Kidney epithelial cell (primary cell): ENCODE measurements around the gene MB21D2. TPM values are rescaled to one million over a fixed set of nuclear protein-coding genes. Genes with fewer than 3 reads are reported as not detected.

ENCODE experiments used
- DNase-seq: peaks from one replicate; pipeline ENCODE4 v3.0.0-alpha.2; 2010; ENCODE audit warnings: low read depth
- H3K27me3 ChIP-seq: 2 replicates; pipeline ENCODE4 v1.6.0; 2011; ENCODE audit warnings: low read length; ENCODE audit not compliant: control insufficient read depth, insufficient read depth
- H3K36me3 ChIP-seq: 2 replicates; pipeline ENCODE4 v1.5.1; 2011; ENCODE audit warnings: low read length; ENCODE audit not compliant: control insufficient read depth, insufficient read depth
- H3K4me3 ChIP-seq: 2 replicates; pipeline ENCODE4 v1.5.1; 2011; ENCODE audit warnings: low read depth, mild to moderate bottlenecking, control low read depth, low read length
- CTCF ChIP-seq: IDR thresholded peaks from 2 replicates; pipeline ENCODE4 v1.5.1; 2011; ENCODE audit warnings: mild to moderate bottlenecking, moderate library complexity, low read length, control low read depth, inconsistent platforms; ENCODE audit not compliant: insufficient read depth, poor library complexity, severe bottlenecking
- total RNA-seq: library from RNA; depleted of rRNA; stranded (reverse); fragments of >200 nt; gene quantifications from 2 replicates; pipeline ENCODE4 v1.2.3, GENCODE V29; 2015

MB21D2 gene
- total RNA-seq, 1 donor from 2014 or later = 18.9 TPM

- no peak for DNase-seq
These were observed 2.8 kb upstream of the MB21D2 start for GRCh38 chr3:192920411-192920810.

DNA sequence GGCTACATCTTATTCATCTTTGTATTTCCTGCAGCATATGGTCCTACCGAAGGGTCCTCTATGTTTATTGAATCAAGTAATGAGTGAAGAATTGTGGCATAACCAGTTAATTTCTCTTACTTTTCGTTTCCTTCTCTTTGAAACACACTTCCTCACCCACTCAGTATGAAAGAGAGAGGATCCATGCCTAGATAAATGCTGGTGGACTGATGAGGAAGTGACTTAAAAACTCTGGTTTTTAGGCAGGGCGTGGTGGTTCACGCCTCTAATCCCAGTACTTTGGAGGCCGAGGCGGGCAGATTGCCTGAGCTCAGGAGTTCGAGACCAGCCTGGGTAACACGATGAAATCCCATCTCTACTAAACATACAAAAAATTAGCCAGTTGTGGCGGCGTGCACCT, 2.2 kb upstream of the MB21D2 start:
- Histone ChIP-seq H3K4me3 (no peak overlapping the region), H3K27me3 (no peaks in the 10 kb centered on the region), H3K36me3 (no peaks in the 10 kb centered on the region)
- TF ChIP-seq CTCF = no peak
- no peak for DNase-seq

More at GRCh38 chr3:192920411-192920810, 2.8 kb upstream of the MB21D2 start:
- TF ChIP-seq CTCF = no peak
- Histone ChIP-seq H3K36me3 (no peaks in the 10 kb centered on the region), H3K27me3 (no peaks in the 10 kb centered on the region), H3K4me3 (no peak overlapping the region)

DNA sequence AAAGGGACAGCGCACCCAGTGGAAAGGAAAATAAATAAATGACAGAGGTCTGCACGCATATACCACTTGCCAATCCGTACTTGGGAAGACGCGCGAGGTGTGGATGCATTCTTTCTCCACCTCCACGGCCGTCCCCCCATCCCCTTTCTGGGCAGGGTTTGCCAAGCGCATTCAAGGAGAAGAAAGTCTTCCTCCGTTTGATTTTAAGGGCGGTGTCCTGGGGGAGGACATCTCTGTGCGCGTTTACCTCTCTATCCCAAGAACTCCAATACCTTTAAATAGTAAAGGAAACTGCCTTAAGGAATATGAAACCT, 576 bp upstream of the MB21D2 start:
- H3K36me3 ChIP-seq = no peaks in the 10 kb centered on the region
- no peak for TF ChIP-seq CTCF
- no peak for DNase-seq
- peak overlapping the region; percentile 90 for H3K4me3 ChIP-seq
- no peaks in the 10 kb centered on the region for H3K27me3 ChIP-seq

GRCh38 chr3:192917028-192917403, 640 bp downstream of the MB21D2 start:
- no peaks in the 10 kb centered on the region for H3K27me3 ChIP-seq
- TF ChIP-seq CTCF = no peak
- H3K4me3 ChIP-seq = peak overlapping the region; percentile 90
- no peaks in the 10 kb centered on the region for H3K36me3 ChIP-seq
- DNase-seq = no peak

DNA sequence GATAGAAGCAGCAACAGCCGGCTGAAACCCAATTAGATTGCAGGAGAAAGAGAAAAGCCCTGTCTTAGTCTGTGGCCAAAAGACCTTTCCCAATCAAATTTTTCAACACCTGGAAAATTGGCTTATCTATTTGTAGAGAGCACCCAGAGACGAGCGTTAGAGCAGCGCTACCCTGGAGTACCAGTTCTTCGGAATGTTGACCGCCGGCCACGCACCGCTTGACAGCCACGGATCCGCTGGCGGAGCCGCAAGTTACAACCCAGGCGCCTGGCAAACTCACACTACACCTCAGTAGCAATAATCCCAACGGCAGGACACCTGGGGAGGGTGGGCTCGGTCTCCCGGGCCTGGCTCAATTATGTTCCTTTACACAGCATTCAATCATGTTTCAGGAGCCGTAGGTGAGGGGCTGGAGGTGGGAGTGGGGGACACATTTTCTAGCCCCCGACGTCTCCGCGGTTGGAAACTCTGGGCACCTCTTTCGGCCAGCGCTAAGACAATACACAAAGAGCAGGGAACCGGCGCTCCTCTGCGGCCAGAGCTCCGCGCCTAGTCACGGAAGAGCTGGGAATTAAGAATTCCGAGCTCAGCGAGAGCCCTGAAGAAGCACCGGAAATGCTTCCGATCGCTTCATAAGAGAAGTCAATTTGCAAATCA, 1.2 kb downstream of the MB21D2 start:
- no peak for TF ChIP-seq CTCF
- Histone ChIP-seq H3K36me3 (no peaks in the 10 kb centered on the region), H3K4me3 (peak overlapping the region; percentile 90), H3K27me3 (no peaks in the 10 kb centered on the region)
- DNase-seq = no peak

DNA sequence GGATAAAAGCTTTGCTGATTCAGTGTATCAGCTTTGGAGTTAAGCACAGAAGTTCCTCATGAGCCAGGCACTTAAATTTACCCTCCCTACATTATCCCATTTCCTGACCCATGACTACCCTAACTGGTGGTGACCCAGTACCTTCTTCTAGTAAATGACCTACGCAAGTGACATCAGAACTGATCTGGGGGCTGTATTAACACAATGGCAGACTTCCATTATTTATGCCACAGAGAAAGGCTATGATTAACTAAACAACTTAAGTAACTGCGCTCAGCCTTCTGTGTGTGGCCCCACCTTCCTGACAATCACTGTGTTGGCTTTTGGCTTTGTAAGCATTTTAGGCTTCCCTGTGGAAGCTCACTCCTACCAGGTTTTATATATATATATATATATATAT, 1.9 kb downstream of the MB21D2 start:
- Histone ChIP-seq H3K36me3 (no peaks in the 10 kb centered on the region), H3K27me3 (no peaks in the 10 kb centered on the region), H3K4me3 (peak overlapping the region; percentile 90)
- no peak for TF ChIP-seq CTCF
- no peak for DNase-seq
